GM21576 (cell line): ENCODE measurements around the gene NEU4.
"Not testable (repeated sequence)": the region's sequence is repeated elsewhere in the genome, so short reads cannot be mapped to it uniquely, and the experiment has no call there.

Source experiments
- ATAC-seq: cut with Tn5 transposase; IDR thresholded peaks from one replicate; pipeline ENCODE4 v1.9.1; 2021; ENCODE audit warnings: mild to moderate bottlenecking, moderate library complexity; ENCODE audit not compliant: unreplicated experiment

NEU4 gene

DNA sequence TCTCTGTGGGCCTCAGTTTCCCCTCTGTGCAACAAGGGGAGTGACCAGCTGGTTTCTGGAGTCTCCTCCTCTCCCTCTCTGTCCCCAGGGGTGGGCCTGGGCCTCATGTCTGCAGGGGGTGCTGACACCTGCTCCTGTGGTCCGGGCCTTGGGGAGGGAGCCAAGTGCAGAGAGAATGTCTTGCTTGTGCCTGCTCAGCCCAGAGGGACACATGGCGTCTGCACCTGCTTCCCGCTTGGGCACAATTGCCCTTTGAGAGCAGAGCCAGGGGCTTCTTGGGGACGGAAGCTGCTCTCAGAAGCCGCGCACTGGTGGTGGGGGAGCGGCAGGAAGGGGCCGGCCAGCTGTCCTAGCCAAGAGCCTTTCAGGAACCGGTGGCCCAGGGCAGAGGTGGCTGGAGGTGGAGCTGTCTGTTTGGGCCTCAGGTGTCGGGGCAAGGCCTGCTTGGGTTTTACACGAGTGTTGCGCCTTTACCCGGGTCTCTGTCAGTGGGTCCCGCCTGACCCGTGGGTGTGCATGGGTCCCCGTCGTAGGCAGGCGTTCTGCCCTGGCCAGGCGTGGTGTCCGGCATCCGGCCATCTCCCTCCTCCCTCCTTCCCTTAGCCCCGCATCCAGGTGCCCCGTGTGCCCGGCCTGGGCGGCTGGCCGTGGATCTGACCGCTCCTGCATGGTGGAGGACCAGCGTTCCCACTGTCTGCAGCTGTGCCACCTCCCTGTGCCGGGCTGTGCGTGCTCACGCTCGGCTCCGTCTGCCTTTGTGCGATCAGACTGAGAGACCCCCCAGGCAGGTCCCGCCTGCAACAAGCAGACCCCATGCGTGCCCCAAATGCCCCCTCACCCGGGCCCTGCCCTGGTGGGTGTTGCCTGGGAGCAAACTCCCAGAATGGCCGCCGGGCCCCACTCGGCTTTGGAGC, 4.0 kb downstream of the NEU4 start:
- ATAC-seq = no peak

DNA sequence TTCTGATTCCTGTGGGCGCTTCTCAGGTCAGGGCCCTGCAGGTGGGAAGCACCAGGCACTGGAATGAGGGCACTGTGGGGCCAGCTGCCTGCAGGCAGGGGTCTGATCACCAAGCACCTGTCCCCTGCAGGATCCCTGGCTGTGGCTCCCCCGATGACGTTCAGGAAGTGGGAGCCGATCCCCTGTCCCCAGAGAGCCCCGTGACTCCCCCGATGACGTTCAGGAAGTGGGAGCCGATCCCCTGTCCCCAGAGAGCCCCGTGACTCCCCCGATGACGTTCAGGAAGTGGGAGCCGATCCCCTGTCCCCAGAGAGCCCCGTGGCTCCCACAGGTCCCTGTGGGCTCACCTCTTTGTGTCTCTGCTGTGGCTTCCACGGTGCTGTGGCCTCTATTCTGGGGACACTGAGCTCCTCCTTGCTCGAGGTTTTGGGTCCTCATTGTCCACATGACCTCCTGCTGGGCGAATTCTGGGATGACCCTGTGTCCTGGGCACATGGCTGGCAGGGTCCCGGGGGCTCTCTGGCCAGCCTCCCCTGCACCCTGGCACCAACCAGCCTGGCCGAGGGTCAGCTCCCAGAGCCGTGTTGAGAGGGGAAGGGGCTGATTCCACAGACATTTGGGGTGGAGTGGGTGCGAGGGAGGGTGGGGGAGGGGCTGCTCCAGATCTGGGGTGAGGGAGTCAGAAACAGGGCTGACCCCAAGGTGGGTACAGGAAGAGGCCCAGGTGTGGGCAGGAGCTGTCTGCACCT, 4.8 kb downstream of the NEU4 start:
- no peak for ATAC-seq

- ATAC-seq = no peak
These were observed 5.3 kb downstream of the NEU4 start for GRCh38 chr2:241814393-241814642.

DNA sequence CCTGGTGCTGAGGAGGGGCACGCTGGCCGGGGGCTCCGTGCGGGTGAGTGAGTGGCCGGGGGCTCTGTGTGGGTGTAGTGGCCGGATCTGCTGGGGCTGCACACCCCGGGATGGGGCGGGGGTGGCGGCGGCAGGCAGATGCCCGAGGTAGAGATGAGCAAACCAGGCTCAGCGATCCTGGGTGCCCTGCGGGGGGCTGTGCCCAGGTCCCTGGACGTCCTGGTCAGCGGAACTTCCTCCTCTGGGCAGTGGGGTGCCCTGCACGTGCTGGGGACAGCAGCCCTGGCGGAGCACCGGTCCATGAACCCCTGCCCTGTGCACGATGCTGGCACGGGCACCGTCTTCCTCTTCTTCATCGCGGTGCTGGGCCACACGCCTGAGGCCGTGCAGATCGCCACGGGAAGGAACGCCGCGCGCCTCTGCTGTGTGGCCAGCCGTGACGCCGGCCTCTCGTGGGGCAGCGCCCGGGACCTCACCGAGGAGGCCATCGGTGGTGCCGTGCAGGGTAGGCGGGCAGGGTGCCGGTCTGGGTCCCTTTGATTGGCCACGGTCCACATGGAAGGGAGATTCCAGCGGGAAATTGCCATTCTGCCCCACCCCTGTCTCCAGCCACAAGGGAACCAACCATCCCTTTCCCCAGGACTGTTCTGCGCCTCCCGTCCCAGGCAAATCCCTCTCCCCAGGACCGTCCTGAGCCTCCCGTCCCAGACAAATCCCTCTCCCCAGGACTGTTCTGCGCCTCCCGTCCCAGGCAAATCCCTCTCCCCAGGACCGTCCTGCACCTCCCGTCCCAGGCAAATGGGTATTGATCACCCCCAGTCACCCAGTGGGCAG, 5.9 kb downstream of the NEU4 start:
- ATAC-seq = no peak

DNA sequence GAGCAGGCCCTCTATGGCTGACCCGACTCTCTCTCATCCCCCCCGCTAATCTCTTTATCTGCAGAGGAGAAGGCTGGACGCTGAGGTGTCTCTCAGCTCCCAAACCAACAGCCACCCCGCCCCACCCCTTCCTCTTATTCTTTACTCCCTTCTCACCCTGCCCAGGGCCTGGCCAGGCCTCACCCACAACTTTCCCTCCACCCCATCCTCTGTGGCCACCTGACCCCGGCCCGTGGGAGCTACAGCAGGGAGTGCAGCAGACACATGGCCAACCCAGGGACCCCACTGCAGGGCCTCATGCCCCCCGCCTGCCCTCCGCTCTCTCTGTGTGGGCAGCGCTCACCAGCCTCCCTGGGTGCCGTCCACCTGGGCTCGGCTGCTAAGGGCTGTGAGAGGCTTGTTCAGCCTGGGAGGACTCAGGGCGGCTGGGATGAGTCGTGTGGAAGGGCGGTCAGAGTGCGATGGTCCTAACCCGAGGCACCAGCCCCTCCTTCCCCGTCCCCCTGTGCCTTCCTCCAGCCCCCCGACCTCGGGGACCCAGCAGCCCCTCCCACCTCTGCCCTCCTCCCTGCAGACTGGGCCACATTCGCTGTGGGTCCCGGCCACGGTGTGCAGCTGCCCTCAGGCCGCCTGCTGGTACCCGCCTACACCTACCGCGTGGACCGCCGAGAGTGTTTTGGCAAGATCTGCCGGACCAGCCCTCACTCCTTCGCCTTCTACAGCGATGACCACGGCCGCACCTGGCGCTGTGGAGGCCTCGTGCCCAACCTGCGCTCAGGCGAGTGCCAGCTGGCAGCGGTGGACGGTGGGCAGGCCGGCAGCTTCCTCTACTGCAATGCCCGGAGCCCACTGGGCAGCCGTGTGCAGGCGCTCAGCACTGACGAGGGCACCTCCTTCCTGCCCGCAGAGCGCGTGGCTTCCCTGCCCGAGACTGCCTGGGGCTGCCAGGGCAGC, 6.8 kb downstream of the NEU4 start:
- no peak for ATAC-seq

- ATAC-seq = no peak
These were observed 7.6 kb downstream of the NEU4 start for GRCh38 chr2:241816431-241817121.

GRCh38 chr2:241817126-241817820, 8.3 kb downstream of the NEU4 start:
- ATAC-seq = no peak

GRCh38 chr2:241817821-241818215, 8.8 kb downstream of the NEU4 start:
- not testable (repeated sequence) for ATAC-seq

GRCh38 chr2:241818229-241818942, 9.4 kb downstream of the NEU4 start:
- ATAC-seq = no peak

DNA sequence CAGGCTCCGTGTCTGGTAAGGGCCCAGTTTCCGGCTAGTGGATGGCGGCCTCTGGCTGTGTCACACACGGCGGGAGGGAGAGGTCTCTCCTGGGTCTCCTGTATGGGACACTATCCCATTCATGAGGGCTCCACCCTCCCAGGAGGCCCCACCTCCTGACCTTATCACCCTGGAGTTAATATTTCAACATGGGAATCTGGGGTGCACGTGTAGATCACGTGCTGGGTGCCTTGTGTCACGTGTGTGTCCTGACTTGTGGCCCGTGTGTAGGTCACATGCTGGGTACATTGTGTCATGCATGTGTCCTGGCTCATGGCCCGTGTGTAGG, 9.9 kb downstream of the NEU4 start:
- no peak for ATAC-seq

DNA sequence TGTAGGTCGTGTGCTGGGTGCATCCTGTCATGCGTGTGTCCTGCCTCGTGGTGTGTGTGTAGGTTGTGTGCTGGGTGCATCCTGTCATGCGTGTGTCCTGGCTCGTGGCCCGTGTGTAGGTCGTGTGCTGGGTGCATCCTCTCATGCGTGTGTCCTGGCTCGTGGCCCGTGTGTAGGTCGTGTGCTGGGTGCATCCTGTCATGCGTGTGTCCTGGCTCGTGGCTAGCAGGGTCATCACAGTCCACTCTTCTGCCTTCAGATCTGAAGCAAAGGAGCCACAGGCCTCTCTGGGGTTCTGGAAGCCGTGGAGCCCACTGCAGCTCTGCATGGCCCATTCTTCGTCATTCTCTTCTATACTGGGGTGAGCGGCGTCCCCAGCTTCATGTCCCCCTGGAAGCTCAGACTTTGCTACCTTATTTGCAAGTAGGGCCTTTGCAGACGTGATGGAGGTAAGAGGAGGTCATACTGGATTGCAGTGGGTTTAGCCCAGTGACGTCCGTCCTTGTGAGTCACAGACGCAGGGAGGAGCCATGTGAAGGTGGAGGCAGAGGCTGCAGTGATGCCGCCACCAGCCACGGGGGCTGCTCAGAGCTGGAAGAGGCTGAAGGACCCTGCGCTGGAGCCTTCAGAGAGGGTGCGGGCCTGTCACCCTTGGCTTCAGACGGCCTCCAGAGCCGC, 11.1 kb downstream of the NEU4 start:
- ATAC-seq = not testable (repeated sequence)

- no peak for ATAC-seq
These were observed 11.8 kb downstream of the NEU4 start for GRCh38 chr2:241820625-241821384.

DNA sequence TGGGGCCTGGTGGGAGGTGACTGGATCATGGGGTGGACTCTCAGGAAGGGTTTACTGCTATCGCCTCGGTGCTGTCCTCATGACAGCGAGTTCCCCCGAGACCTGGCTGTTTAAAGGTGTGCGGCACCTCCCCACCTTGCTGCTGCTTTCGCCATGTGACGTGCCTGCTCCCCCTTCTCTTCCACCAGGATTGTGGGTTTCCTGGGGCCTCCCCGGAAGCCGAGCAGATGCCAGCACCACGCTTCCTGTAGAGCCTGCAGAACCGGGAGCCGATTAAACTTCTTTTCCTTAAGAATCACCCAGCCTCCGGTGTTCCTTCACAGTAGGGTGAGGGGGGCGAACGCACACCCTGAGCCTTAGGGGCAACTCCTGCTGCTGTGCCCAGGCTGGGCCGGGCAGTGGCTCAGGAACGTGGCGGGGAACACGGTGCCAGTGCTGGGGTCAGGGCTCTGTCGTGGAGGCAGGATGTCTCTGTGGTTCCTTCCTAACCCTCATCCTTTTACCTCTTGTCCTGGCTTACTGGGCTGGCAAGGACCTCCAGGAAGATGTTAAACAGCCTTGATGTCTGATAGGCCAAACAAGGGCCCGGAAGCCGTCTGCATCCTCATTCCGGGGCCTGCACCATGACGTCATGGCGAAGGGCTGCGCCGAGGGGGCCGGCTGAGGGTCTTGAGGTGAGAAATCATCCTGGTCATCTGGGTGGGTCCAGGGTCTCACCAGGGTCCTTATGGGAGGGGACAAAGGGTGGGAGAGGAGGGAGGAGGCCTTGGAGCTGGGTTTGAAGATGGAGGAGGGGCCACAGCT, 12.7 kb downstream of the NEU4 start:
- ATAC-seq = no peak

DNA sequence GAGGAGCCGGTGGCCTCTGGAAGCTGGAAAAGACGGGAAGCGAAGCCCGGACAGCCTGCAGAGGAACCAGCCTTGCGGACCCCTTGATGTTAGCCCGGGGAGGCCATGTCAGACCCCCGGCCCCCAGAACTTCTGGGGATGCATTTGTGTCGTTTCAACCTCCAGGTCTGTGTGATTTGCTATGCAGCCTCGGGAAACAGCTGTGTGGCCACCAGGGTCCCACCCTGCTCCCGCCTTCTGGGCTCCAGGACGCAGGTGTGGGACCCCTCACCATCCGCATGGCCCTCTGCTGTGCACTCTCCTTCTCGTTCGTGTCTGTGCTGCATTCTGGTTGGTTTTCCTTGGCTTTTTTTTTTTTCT, 13.3 kb downstream of the NEU4 start:
- ATAC-seq = no peak

DNA sequence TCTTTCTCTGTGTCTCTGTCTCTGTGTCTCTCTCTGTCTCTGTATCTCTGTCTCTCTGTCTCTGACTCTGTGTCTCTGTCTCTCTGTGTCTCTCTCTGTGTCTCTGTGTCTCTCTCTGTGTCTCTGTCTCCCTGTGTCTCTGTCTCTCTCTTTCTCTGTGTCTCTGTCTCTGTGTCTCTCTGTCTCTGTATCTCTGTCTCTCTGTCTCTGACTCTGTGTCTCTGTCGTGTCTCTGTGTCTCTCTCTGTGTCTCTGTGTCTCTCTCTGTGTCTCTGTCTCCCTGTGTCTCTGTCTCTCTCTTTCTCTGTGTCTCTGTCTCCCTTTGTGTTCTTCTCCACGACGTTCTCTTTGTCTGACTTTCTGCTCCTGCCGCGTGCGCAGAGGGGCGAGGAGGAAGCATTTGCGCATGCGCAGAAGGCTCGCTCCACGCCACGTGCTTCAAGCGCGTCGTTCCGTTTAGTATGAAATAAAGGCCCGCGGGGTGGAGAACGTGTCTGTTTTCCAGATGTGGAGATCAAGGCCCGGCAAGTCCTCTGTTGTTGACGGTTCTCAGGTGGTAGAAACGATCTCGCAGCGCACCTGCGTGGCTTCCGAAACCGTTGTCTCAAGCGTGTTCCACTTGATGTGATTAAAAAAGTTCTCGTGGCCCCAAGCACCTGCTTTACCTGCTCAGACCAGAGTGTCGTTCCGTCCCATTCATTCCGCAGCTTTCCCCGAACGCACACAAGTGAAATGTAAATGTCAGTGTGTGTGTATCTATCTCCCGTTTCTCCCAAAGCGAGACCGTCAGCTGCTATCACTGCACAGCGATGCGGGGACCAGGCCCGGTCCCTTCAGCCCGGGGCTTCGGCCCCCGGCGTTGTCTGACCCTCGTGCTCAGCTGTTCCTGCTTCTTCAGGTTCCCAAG, 14.8 kb downstream of the NEU4 start:
- not testable (repeated sequence) for ATAC-seq

- ATAC-seq = no peak
These were observed 18.4 kb downstream of the NEU4 start for GRCh38 chr2:241827394-241827793.
